HG03196 (cell line): ENCODE results near the gene TRIM47.

ENCODE experiments used
- ATAC-seq: cut with Tn5 transposase; IDR thresholded peaks from one replicate; pipeline ENCODE4 v1.9.1; 2021; ENCODE audit not compliant: unreplicated experiment

The TRIM47 gene

DNA sequence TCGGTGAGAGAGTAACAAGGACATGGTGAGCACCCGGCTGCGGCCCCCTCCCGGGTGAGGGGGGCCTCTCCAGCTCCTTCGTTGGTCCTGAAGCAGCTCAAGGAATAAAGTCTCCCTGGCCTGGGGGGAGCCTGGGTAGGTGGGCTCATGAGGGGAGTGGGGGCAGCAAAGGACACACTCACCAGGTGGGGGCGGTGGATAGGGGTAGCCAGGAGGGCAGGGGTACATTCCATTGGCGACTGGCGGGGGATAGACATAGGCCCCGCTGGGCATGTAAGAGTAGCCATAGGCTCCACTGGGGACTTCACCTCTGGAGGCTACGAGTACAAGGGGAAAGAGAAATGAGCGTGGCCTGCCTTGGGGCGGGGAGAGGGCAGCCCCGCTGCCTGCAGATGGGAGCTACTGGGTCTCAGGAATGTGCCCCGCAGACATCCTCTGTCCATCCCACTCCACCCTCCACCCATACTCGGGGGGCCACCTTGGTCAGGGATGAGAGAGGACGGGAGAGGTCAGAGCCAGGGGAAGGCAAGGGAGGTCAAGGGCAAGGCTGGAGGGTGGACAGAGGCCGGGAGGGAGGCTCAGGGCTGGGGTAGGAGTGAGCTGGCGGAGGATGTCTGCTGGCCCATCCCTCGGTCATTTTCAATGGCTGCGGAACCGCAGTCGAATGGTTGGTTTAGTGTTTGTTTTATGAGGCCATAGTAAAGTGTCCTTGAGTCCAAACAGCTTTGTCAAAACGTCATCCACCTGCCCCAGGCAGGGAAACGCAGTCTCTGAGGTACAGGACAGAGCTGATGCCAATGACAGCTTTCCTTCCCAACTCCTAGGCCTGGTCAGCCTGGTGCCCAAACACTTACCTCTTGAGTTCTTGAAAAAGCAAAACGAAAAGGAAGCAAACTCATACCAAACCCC lies 30.5 kb downstream of the TRIM47 start:
- no peak for ATAC-seq

DNA sequence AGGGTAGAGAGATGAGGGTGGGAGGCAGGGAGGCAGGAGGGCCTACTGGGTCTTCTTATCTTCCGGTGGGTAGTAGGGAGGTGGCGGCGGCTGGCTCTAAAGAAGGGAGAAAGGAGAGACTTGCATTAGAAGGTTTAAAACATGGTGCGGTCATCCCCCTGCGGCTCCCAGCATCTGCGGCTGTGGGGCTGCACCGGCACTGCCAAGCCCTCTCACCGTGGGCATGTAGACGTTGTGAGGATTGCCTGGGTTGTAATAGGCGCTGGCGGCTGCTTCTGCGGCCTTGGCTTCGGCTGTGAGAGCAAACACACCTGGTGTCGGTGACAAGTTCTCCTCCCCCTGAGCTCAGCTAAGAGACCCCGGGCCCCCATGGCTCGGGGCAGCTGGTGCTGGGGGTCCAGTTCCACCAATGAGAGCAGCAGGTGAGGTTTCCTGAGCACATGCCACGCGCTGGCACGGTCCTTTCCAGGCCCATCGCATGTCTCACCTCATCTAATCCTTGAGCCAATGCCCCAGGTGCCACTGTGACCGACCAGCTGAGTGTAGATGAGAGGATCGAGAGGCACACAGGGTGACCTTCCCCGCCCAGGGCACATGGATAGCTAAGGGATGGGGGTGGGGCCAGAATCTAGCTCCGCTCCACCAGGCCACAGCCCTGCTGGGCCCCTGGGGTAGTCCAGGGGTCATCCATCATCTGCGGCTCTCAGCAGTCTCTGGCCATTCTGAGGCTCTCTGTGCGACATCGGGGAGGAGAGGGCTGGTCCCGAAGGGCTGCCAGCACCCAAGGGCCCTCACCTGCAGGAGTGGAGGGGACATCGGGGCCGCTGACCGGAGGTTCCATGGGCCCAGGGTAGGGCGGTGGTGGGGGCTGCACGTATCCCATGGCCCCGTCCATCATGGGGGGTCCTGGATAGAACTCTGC lies 31.4 kb downstream of the TRIM47 start:
- ATAC-seq = no peak

DNA sequence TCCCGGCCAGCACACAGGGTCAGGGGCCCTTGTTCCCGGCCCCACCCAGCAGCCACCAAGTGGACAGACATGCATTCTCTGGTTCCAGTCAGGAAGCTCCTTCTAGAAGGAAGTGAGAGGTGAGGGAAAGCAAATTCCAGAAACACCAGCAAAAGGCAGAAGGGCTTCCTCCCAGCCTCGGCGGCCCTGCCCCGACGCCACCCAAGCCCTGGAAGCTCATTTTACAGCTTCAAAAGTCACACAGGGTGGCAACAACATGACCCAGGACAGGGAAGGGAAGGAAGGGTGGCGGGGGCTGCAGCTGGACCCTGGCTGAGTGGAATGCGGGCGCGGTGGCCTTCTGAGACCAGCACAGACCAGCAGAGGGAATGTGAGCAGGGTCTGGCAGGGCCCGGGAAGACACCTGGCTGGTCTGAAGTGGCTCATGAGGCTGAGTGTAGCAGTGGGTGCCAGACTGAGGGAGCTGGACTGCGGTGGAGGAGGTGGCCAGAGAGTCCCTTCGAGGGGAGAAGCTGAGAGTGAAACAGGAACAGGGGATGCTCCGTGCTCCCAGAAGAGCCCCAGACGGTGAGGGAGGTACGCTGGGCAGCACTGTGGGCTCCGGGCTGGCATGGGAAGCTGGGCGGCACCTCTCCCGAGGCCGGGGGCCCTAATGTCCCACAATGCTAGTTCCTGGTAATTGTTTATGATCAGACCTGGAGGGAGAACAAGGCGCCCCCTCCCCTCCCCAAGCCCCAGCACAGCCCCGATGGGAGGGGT lies 32.3 kb downstream of the TRIM47 start:
- ATAC-seq = no peak

DNA sequence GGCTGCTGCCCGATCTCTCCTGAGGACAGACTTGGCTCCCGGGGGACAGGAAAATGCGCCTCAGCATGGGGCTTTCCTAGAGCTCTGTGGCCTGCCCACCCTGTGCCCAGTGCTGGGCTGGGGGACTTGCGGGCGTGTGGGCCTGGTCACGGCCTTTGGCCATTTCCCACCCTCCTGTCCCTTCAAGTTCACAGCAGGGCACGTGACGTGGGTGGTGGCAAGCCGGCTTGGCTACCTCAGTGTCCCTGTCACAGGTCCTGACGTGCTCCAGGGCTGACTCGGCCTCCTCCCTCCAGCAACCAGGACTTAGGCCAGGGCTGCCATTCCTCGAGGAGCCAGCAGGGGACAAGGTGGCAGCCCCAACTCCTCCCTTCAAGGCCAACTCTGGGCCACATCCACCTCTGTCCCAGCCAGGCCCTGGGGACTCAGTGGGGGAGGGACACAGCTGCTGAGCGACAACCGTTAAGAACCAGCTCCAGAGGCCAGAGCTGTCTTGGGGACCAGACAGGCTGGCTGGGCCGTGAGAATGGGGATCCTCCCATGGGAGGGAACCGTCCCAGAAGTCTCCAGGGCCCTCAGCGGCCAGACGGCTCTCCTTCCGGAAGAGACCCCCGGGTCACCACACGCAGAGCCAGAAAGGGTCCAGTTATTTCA lies 33.2 kb downstream of the TRIM47 start:
- ATAC-seq = peak; percentile 73

DNA sequence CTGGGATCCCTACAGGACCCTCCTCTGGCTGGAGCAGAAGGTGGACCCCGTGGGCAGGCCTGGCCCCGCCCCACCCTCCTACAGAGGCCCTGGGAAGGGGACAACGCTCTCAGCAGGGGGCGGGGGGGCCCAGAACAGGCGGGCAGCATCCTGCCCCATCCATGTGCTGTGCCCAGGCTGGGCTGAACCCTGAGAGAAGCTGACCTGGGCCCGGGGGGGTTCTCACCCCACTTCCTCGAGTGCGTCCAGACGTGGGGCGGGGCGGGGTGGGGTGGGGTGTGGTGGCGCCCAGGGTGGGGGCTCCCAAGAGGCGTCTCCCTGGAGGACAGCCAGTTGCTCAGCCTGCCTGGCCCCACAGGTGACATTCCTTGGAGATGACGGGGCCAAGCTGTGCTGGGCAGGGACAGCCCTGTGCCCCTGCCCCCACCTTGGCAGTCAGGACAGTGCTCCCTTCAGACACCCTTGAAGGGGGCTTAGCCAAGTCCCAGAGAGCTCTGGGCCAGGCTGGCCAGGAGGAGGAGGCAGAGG lies 33.8 kb downstream of the TRIM47 start:
- ATAC-seq = peak; percentile 18

DNA sequence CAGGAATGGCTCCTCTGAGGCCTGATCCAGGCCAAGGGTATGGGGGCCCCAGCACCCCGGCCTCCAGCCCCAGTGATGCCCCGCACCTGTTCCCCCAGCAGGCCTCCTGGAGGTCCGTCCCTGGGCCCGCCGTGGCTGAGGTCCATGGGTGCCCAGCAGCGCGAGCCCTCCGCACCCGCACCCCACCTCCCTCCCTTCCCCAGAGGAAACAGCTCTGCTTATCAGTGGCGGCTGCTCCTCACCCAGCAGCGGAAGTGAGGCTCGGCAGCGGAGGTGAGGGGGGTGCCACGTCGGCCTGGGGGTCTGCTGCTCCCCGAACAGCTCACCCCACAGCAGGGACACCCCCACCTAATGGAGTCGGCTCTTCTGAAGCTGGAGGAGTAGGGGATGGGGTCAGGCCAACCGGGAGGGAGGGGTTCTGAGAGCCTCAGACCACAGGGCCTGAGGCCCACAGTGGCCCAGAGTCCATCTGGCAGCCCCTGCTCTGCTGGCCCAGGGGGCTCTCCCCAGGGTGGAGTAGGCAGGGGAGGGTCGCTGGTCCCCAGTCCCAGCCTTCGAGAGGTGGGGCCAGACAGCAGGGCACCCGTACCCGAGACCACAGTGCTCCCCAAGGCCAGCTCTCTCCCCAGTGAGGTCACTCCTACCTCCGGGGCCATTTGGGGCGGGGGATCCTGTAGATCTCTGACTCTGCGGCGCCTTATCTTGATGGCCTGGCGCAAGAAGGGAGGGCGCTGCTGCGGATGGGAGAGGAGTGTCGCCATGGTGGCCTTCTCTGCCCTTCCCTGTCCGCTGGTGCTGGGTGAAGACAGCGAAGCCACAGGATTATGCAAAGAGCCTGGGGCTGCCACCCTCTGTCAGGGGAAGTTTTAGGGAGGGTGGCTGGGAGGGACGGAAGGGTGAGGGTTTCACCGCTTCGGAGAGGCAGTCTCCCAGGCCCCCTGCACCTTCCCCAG lies 34.5 kb downstream of the TRIM47 start, which contains the start of gene UNC13D:
UNC13D (minus strand) TSS at position 828 of the 953 bp plus-strand sequence; CDS start at position 761, 67 bp downstream.
- ATAC-seq = no peak

DNA sequence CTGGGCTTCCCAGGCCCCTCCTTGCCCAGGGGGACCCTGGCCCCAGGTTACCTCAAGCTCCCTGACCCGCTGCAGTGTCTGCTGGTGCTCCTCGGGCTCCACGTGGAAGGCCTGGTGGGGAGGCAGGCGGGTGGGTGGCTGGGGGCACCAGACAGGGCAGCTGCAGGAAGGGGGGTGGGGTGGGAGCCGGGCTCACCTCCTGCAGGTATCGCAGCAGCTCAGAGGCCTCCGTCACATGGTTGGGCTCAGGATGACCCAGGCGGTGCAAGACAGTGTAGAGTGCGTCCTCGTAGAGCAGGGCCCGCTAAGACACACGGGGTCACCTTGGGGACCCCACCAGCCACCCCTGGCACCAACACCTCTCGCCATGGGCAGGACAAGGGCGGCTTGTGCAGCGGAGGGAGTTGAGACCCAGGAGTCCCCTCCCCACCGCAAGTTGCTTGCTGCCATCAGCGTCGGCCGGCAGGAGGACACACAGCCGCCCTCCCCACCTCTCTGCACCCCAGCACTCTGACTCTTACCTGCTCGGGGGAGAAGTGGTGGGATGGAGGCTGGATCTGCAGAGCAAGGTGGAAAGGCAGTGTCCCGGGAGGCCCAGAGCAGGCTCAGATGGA lies 35.3 kb downstream of the TRIM47 start:
- no peak for ATAC-seq

GRCh38 chr17:75842411-75842810 lies 36.0 kb downstream of the TRIM47 start:
- ATAC-seq = no peak

GRCh38 chr17:75840799-75841164 lies 37.6 kb downstream of the TRIM47 start:
- no peak for ATAC-seq

DNA sequence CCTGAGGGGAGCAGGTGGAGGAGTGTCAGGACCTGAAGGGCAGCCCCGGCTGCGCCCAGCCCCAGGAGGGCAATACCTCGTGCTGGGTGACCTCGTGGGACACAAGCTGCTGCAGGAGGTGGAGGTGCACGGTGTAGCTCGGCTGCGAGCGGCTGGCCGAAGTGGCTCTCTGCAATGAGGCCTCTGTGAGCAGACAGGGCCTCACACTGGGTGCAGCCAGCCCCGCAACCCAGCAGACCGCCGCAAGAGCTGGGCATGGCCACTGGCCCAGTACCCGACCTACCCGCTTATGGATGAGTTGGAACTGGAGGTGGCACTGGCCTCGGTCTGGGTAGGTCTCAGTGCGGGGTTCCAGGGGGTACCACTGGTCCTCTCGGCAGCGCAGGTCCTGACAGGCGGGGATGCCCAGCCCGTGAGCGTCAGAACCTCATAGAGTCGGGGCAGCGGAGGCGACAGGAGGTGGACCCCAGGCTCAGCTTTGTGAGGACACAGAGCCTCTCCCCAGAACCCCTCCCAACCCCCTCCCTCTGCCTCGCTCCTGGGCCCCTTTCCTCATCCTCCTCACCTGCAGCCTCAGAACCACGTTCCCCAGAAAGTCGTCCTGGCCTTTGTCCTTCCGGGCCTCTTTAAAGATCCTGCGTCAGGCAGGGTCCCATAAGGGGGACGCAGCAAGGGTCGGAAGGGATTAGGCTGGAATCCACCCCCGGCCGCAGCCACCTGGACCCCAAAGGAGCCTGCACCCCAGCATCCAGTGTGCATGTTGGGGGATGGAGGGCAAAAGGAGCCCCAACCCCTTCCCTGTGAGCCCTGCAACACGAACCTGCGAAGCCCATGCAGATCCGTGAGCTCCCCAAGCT lies 38.2 kb downstream of the TRIM47 start:
- ATAC-seq = no peak

- ATAC-seq = no peak
Measured at GRCh38 chr17:75838410-75838809, 40.0 kb downstream of the TRIM47 start.

GRCh38 chr17:75837899-75838298 lies 40.5 kb downstream of the TRIM47 start:
- no peak for ATAC-seq

- no peak for ATAC-seq
Measured at GRCh38 chr17:75836605-75837004, 41.8 kb downstream of the TRIM47 start.

- no peak for ATAC-seq
Measured at GRCh38 chr17:75835654-75835987, 42.8 kb downstream of the TRIM47 start.

DNA sequence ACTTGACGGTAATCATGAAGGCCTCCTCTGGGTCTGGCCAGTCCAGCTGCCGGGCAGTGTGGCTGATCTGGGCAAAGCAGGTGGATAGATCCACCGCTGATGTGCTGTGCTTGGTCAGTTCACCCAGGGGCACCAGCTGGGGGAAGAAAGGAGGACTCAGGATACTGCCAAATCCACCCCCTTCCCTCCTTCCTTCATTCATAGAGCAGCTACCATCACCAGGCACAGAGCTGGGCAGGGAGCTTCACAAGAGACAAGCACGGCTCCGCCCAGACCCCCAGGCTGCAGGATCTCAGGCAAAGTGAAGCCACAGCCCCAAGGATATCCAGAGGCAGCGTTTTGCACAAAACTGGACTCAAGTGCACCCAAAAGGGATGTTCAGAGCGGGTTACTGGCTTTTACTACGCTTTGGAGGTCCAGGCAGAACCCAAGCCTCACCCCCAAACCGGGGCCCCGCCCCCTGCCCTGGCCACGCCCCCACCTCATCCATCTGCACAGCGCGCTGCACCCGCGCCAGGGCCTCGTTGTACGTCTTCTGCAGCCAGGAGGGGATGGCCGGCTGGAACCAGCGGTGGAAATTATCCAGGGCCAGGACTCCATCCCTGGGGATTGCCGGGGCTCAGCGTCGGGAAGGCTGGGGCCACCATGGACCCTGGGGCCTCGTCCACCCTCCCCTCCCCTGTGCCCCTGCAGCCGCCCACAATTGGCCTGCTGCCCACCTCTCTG lies 43.3 kb downstream of the TRIM47 start:
- ATAC-seq = no peak

DNA sequence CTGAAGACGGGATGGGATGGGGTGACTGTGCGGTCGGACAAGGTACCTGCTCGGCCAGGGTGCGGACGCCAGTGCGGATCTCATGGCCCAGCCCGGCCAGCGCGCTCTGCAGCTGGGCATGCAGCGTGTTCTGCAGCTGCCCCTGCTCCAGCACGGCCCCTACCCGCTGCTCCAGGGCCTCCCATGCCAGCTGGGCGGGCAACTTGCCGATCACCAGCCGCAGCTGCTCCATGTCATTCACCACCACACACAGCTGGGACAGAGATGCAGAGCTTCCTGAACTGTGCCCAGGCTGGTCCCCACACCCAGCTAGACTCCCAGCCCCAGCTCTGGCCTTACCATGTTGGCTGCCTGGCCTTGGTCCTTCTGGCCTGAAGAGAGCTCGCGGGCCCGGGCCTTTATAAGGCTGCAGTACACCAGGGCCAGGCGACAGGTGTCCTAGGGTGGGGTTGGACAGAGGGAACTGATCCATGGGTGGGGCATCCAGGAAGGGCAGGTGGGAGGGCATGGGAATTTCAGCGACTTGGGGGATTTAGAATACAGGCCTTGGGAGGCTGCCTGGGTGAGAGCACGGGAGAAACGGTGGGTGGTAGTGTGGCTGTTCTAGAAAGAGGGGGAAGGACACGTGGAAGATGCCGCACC lies 44.0 kb downstream of the TRIM47 start:
- ATAC-seq = no peak
